Endothelial cell of umbilical vein (primary cell): Measurements from ENCODE around the gene PHPT1. TPM values are rescaled to one million over a fixed set of nuclear protein-coding genes. Genes with fewer than 3 reads are reported as not detected.
"Not testable (repeated sequence)": the region's sequence is repeated elsewhere in the genome, so short reads cannot be mapped to it uniquely, and the experiment has no call there.

Source experiments
- BruUV-seq: library from RNA; stranded (reverse); fragments of 400-500 nt; replicated peaks from 2 replicates; lab custom pipeline; 2021; lab: Mats Ljungman, UMichigan
- CTCF ChIA-PET: fragments of 300-600, 350-600 bp; sonication (Branson Sonifier 250); formaldehyde crosslinking; loops from one replicate; lab custom pipeline; 2021; ENCODE audit warnings: antibody characterized with exemption, inconsistent platforms; lab: Charles Lee
- POLR2A ChIA-PET: fragments of 300-600, 350-600 bp; sonication (Branson Sonifier 250); formaldehyde crosslinking; loops from one replicate; lab custom pipeline; 2021; ENCODE audit warnings: antibody characterized with exemption, inconsistent platforms; lab: Charles Lee
- DNase-seq: peaks from one replicate; pipeline ENCODE4 v3.0.0-alpha.2; 2011; ENCODE audit warnings: low read depth, low spot score
- FAIRE-seq: peaks from 2 replicates; lab custom pipeline; 2011; peaks lifted over from hg19 to GRCh38; lab: Jason Lieb, UNC
- H2AFZ ChIP-seq: 2 replicates; pipeline ENCODE4 v1.6.0; 2012; ENCODE audit warnings: low read depth, low read length, control low read depth, inconsistent platforms
- H3K27ac ChIP-seq: 2 replicates; pipeline ENCODE4 v1.5.1; 2011; ENCODE audit warnings: low read depth, mild to moderate bottlenecking, control low read depth, low read length, moderate library complexity; ENCODE audit not compliant: insufficient read depth
- H3K27me3 ChIP-seq, 2 experiments: 2 replicates each; pipeline versions ENCODE4 v1.6.0 to v1.6.1; 2011; ENCODE audit warnings: low read length in 2 of 2, mixed read lengths in 1 of 2; ENCODE audit not compliant: control insufficient read depth in 2 of 2, insufficient read depth in 2 of 2
- H3K36me3 ChIP-seq, 2 experiments: 2 replicates in 1 of 2; 3 replicates in 1 of 2; pipeline ENCODE4 v1.5.1; 2011; ENCODE audit warnings: low read length in 2 of 2, mild to moderate bottlenecking in 1 of 2, moderate library complexity in 1 of 2; ENCODE audit not compliant: control insufficient read depth in 2 of 2, insufficient read depth in 2 of 2; ENCODE audit errors: extremely low read depth in 1 of 2
- H3K4me1 ChIP-seq: 3 replicates; pipeline ENCODE4 v1.5.1; 2011; ENCODE audit warnings: mild to moderate bottlenecking, low read length; ENCODE audit not compliant: control insufficient read depth, insufficient read depth; ENCODE audit errors: extremely low read depth
- H3K4me2 ChIP-seq: 2 replicates; pipeline ENCODE4 v1.6.1; 2011; ENCODE audit warnings: low read length, control low read depth, mixed read lengths; ENCODE audit not compliant: insufficient read depth
- H3K4me3 ChIP-seq, 3 experiments: fragments of 200-600 bp in 1 of 3; sonication (generic), shearing (Covaris generic) in 1 of 3; replicated peaks in 1 of 3; 2 replicates each; pipeline ENCODE4 v1.5.1; 2011 to 2016; ENCODE audit warnings: control low read depth in 3 of 3, low read length in 3 of 3, mild to moderate bottlenecking in 2 of 3, inconsistent platforms in 1 of 3, low read depth in 1 of 3, moderate library complexity in 1 of 3; ENCODE audit not compliant: insufficient read depth in 1 of 3
- H3K79me2 ChIP-seq: 2 replicates; pipeline ENCODE4 v1.6.0; 2012; ENCODE audit warnings: low read length, inconsistent platforms; ENCODE audit not compliant: control insufficient read depth, insufficient read depth
- H3K9ac ChIP-seq: replicated peaks from 2 replicates; pipeline ENCODE3; 2011; ENCODE audit warnings: low read length, control low read depth; ENCODE audit not compliant: insufficient read depth; ENCODE audit errors: extremely low read depth
- H3K9me1 ChIP-seq: replicated peaks from 3 replicates; pipeline ENCODE4 v1.6.0; 2011; ENCODE audit warnings: mild to moderate bottlenecking, low read length; ENCODE audit not compliant: control insufficient read depth, insufficient read depth; ENCODE audit errors: extremely low read depth
- H3K9me3 ChIP-seq: replicated peaks from 2 replicates; pipeline ENCODE4 v1.5.1; 2012; ENCODE audit warnings: low read length, inconsistent platforms; ENCODE audit not compliant: control insufficient read depth, insufficient read depth
- H4K20me1 ChIP-seq: replicated peaks from 2 replicates; pipeline ENCODE3; 2011; ENCODE audit warnings: mild to moderate bottlenecking, low read length; ENCODE audit not compliant: control insufficient read depth, insufficient read depth; ENCODE audit errors: extremely low read depth
- JUN ChIP-seq: IDR thresholded peaks from 2 replicates; pipeline ENCODE4 v1.6.1; 2011; ENCODE audit warnings: borderline replicate concordance, low read depth; ENCODE audit not compliant: insufficient read length, insufficient read depth
- dilution Hi-C: fragments of 300-500 bp; cut with MboI; formaldehyde crosslinking; loops from one replicate; pipeline ENCODE4 v1.15.0; 2019; ENCODE audit warnings: low sequenced_read_pairs; ENCODE audit not compliant: extremely low pct_ligation_motif_present
- intact Hi-C: fragments of 100-400 bp; cut with micrococcal nuclease; formaldehyde crosslinking; loops from one replicate; pipeline ENCODE4 v1.10.0; 2022
- polyA plus RNA-seq, 4 experiments: library from polyadenylated mRNA; depleted of rRNA in 3 of 4; stranded (reverse) in 3 of 4; unstranded in 1 of 4; fragments of >200 nt; gene quantifications; 2 replicates each; pipeline versions ENCODE4 v1.2.1 to v1.2.3, GENCODE V29; 2011 to 2012; ENCODE audit warnings: missing spikeins in 1 of 4
- total RNA-seq: library from RNA; stranded (reverse); gene quantifications from 2 replicates; pipeline ENCODE4 v1.2.3, GENCODE V29; 2021

PHPT1 gene
- total and polyA plus RNA-seq, 2 donors (not counting 3 experiments of a cell fraction or from before 2014, with no cell fraction given): 139 to 319 TPM

DNA sequence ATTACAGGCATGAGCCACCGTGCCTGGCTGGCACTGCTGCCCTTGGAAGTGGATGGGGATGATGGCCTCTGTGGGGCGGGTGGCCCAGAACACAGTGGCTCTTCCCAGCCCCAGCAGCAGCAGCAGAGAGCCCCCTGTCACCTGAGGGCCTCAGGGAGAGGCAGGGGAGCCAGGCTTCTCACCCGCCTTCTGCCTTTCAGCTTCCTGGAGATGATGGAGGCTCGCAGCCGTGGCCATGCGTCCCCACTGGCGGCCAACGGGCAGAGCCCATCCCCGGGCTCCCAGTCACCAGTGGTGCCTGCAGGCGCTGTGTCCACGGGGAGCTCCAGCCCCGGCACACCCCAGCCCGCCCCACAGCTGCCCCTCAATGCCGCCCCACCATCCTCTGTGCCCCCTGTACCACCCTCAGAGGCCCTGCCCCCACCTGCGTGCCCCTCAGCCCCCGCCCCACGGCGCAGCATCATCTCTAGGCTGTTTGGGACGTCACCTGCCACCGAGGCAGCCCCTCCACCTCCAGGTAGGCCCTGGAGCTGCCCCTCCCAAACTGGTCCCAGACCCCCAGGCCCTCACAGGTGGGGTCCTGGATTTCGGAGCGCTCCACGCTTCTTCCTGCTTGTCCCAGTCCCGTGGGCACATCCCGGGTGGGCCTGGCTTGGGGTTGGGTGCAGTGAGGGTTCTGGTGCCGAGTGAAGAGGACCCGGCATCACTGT, 11.9 kb upstream of the PHPT1 start:
- Histone ChIP-seq H4K20me1 (no peaks in the 10 kb centered on the region), H3K36me3 (peaks cover under 1 to 13% of the 10 kb centered on the region in 2 experiments), H3K9me3 (no peaks in the 10 kb centered on the region), H2AFZ (no peak overlapping the region), H3K4me2 (no peak overlapping the region), H3K9me1 (no peaks in the 10 kb centered on the region), H3K79me2 (no peaks in the 10 kb centered on the region), H3K27ac (no peak overlapping the region), H3K27me3 (no peaks in the 10 kb centered on the region), H3K4me1 (peaks cover 3% of the 10 kb centered on the region), H3K9ac (no peak overlapping the region), H3K4me3 (no peak overlapping the region)
- ChIA-PET CTCF (no interaction called here), POLR2A (no interaction called here)
- FAIRE-seq: no peak
- intact Hi-C loops (no loop called here), dilution Hi-C loops (no loop called here)
- BruUV-seq: no TSS peak
- DNase-seq: no peak
- TF ChIP-seq JUN: no peak

GRCh38 chr9:136837856-136838277, 11.3 kb upstream of the PHPT1 start:
- H3K9ac ChIP-seq, intact Hi-C loops, H4K20me1 ChIP-seq, DNase-seq, H3K79me2 ChIP-seq, H3K9me1 ChIP-seq, H3K4me3 ChIP-seq, H3K4me1 ChIP-seq, BruUV-seq, H3K4me2 ChIP-seq, CTCF ChIA-PET, H3K27ac ChIP-seq, dilution Hi-C loops, H3K9me3 ChIP-seq, H3K27me3 ChIP-seq, POLR2A ChIA-PET, H2AFZ ChIP-seq, FAIRE-seq: not testable (repeated sequence)
- peaks cover 0 to 13% of the 10 kb centered on the region in 2 experiments for H3K36me3 ChIP-seq
